Tibial artery (tissue), 4 donors: ENCODE data around the gene PRL.

Source experiments
- DNase-seq, 2 donors: peaks; one replicate each; pipeline ENCODE4 v3.0.0-alpha.2; 2019
- H3K27ac ChIP-seq, 2 donors: fragments of 200-600 bp; sonication (generic) in 1 of 2; 1 replicate in 1 of 2; 2 replicates in 1 of 2; pipeline ENCODE4 v1.5.1; 2018 to 2019; ENCODE audit warnings: mild to moderate bottlenecking in 1 of 2
- H3K27me3 ChIP-seq, 2 donors: fragments of 200-600 bp; sonication (generic) in 1 of 2; one replicate each; pipeline versions ENCODE4 v1.5.1 to v1.6.0; 2016 to 2019
- H3K36me3 ChIP-seq, 3 donors: fragments of 200-600 bp; sonication (generic) in 2 of 3; one replicate each; pipeline ENCODE4 v1.5.1; 2016 to 2019; ENCODE audit warnings: mild to moderate bottlenecking in 2 of 3
- H3K4me1 ChIP-seq, 4 donors: fragments of 200-600 bp; sonication (generic) in 2 of 4; 1 replicate in 3 of 4; 2 replicates in 1 of 4; pipeline ENCODE4 v1.5.1; 2016 to 2019
- H3K4me3 ChIP-seq, 2 donors: fragments of 200-600 bp; sonication (generic) in 1 of 2; 1 replicate in 1 of 2; 2 replicates in 1 of 2; pipeline ENCODE4 v1.5.1; 2018 to 2019; ENCODE audit warnings: mild to moderate bottlenecking in 2 of 2
- H3K9me3 ChIP-seq, 3 donors: fragments of 200-600 bp; sonication (generic) in 1 of 3; one replicate each; pipeline ENCODE4 v1.5.1; 2016 to 2019
- intact Hi-C: fragments of 100-400 bp; cut with DNase I; formaldehyde crosslinking; loops from one replicate; pipeline ENCODE4 v1.15.0; 2023; ENCODE audit warnings: low total_unique reads
- TF ChIP-seq, protein P1 (sequence below), 2 experiments: fragments of 200-600 bp in 1 of 2; fragments of 450-650 bp in 1 of 2; IDR thresholded peaks; one replicate each; pipeline ENCODE4 v1.5.1; 2017 to 2019; ENCODE audit warnings: antibody characterized with exemption in 2 of 2, mild to moderate bottlenecking in 1 of 2, moderate library complexity in 1 of 2

The PRL gene

DNA sequence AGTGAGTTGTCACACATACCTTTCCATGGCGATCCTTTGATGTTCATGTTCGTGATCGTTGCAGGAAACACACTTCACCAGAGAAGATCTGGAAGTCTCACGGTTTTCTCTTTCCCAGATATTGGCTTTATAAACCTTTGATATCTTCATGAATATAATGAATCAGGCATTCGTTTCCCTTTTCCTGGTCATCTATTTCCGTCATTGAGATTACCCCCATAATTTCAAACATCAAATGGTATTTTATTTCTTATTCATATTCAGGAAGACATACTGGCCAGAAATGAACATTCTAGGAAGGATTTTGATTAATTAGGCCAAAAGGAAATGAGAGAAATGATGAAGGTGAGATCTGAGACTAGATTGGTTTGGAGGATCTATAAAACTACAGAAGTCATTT is at the start of gene PRL:
PRL (minus strand) TSS at position 101 of the 400 bp plus-strand sequence; CDS start at position 47, 54 bp downstream.
- intact Hi-C loops, result no loop called here
- TF ChIP-seq, protein P1, sequence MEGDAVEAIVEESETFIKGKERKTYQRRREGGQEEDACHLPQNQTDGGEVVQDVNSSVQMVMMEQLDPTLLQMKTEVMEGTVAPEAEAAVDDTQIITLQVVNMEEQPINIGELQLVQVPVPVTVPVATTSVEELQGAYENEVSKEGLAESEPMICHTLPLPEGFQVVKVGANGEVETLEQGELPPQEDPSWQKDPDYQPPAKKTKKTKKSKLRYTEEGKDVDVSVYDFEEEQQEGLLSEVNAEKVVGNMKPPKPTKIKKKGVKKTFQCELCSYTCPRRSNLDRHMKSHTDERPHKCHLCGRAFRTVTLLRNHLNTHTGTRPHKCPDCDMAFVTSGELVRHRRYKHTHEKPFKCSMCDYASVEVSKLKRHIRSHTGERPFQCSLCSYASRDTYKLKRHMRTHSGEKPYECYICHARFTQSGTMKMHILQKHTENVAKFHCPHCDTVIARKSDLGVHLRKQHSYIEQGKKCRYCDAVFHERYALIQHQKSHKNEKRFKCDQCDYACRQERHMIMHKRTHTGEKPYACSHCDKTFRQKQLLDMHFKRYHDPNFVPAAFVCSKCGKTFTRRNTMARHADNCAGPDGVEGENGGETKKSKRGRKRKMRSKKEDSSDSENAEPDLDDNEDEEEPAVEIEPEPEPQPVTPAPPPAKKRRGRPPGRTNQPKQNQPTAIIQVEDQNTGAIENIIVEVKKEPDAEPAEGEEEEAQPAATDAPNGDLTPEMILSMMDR (IDR thresholded peaks at IDR 0.05), result no peak
- no peak within 1 kb of the TSS for H3K27ac ChIP-seq
- no peaks in the 10 kb centered on the region for H3K4me1 ChIP-seq
- no peaks in the 10 kb centered on the region for H3K36me3 ChIP-seq
- no peaks in the 10 kb centered on the region for H3K9me3 ChIP-seq
- H3K27me3 ChIP-seq, result no peaks in the 10 kb centered on the region
- no peak for DNase-seq
- H3K4me3 ChIP-seq, result no peak within 1 kb of the TSS

- no peaks in the 10 kb centered on the region for H3K36me3 ChIP-seq
- TF ChIP-seq, protein P1 (IDR thresholded peaks at IDR 0.05), result no peak
- H3K27me3 ChIP-seq, result no peaks in the 10 kb centered on the region
- intact Hi-C loops, result no loop called here
- H3K4me1 ChIP-seq, result peaks cover 0 to 6% (median 0%) of the 10 kb centered on the region in 4 donors
- no peak overlapping the region for H3K4me3 ChIP-seq
- no peak for DNase-seq
- H3K9me3 ChIP-seq, result no peaks in the 10 kb centered on the region
- H3K27ac ChIP-seq, result no peak overlapping the region
These were observed 47.0 kb upstream of the PRL start for GRCh38 chr6:22343864-22344263.

DNA sequence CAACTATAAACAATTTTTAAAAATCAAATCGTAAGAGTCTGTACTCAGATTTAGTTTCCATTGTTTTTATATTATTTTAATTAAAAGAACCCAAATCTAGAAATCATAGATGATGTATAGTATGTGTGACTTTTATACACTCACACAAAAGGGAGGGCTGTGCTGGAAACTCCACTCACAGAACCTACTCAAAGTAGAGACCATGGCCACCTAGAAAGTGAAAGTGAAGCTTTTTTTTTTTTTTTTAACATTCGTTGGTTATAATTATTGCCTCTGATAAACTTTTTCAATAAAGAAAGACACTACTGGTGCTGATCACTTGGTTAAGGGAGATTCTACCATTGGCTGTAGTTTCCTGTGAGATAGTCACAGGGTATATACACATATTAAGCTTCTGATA is 37.9 kb upstream of the PRL start:
- H3K27ac ChIP-seq, result no peak overlapping the region
- TF ChIP-seq, protein P1 (IDR thresholded peaks at IDR 0.05), result no peak
- DNase-seq, result no peak
- no peaks in the 10 kb centered on the region for H3K27me3 ChIP-seq
- no peaks in the 10 kb centered on the region for H3K9me3 ChIP-seq
- intact Hi-C loops, result no loop called here
- H3K4me1 ChIP-seq, result no peaks in the 10 kb centered on the region
- no peak overlapping the region for H3K4me3 ChIP-seq
- H3K36me3 ChIP-seq, result no peaks in the 10 kb centered on the region

DNA sequence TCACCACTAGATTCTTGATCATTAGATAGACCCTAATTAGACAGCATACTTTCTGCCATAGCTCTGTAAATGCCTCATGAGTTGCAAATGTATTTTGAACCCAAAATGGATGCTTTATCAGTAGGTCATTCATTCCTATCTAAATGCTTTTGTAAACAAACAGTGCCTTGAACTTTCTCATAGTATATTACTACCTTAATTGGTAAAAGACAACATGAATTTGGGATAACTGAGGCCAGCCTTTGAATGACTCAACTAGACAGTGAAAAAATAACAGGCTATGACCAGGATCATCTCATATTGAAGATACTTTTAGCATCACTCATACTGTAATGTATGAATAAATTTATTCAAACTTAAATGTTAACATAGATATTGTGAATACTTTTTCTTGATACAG is 37.0 kb upstream of the PRL start:
- H3K27ac ChIP-seq, result no peak overlapping the region
- H3K9me3 ChIP-seq, result no peaks in the 10 kb centered on the region
- no peak for DNase-seq
- H3K4me1 ChIP-seq, result no peaks in the 10 kb centered on the region
- TF ChIP-seq, protein P1 (IDR thresholded peaks at IDR 0.05), result no peak
- intact Hi-C loops, result no loop called here
- no peaks in the 10 kb centered on the region for H3K36me3 ChIP-seq
- no peaks in the 10 kb centered on the region for H3K27me3 ChIP-seq
- H3K4me3 ChIP-seq, result no peak overlapping the region

DNA sequence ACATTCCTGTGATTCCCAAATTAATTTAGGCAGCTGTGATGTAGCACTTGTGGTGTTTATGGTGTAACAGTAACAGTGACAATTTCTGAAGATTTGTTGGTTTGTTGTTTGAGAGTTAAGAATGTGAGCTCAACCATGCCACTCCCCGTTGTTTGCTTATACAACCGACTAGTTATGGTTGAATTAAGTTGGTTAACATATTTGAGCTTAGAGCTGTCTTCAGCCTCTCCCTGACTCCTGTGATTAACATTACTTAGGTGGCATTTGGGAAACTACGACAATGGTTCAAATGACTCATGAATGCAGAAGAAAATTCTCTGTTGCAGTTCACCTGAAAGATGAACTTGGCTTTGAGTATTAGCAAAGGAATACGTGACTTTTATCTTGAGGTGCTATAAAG is 35.9 kb upstream of the PRL start:
- Histone ChIP-seq H3K27ac (no peak overlapping the region), H3K4me3 (no peak overlapping the region), H3K27me3 (no peaks in the 10 kb centered on the region), H3K4me1 (no peaks in the 10 kb centered on the region), H3K9me3 (no peaks in the 10 kb centered on the region), H3K36me3 (no peaks in the 10 kb centered on the region)
- TF ChIP-seq, protein P1 (IDR thresholded peaks at IDR 0.05), result no peak
- DNase-seq, result no peak
- intact Hi-C loops, result no loop called here

GRCh38 chr6:22332216-22332615 is 35.4 kb upstream of the PRL start:
- H3K36me3 ChIP-seq, result no peaks in the 10 kb centered on the region
- TF ChIP-seq, protein P1 (IDR thresholded peaks at IDR 0.05), result no peak
- intact Hi-C loops, result no loop called here
- H3K4me1 ChIP-seq, result no peaks in the 10 kb centered on the region
- no peak overlapping the region for H3K4me3 ChIP-seq
- no peak overlapping the region for H3K27ac ChIP-seq
- DNase-seq, result no peak
- H3K9me3 ChIP-seq, result no peaks in the 10 kb centered on the region
- H3K27me3 ChIP-seq, result no peaks in the 10 kb centered on the region
